Measurements from ENCODE around the gene CDK14.

DNA sequence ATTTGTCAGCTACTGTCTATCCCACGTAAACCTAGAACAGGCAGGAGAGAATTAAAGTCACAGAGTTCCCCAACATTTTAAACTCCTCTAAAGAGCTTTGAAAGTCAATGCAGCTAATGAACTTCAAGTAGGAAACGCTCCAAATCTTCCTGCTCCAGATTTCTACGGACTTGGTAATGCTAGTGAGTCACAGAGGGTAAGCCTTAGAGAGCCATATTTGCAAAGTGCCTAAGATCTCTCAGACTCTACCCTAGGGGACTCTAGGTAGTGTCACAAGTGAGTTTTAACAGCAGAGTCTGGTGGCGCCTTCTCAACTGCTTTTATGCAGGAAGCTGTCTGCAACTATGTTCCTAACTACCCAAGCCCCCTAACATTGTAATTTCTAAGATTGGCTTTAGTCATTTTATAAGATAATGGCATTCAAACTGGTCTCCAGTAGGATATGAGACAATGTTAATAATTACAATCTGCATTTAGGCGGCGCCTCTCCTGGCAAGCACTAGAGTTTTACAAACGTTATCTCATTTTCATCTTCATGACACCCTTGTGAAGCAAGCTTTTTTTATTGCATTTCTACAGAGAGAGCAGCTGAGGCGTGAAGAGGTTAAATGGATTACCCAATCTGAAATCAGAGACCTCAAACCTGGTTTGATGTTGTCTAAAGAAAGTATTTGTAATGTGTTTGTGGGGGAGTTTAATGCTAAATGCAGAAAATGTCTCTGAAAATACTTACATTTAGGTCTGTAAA is 646.1 kb downstream of the CDK14 start:
- TF ChIP-seq, protein P1, sequence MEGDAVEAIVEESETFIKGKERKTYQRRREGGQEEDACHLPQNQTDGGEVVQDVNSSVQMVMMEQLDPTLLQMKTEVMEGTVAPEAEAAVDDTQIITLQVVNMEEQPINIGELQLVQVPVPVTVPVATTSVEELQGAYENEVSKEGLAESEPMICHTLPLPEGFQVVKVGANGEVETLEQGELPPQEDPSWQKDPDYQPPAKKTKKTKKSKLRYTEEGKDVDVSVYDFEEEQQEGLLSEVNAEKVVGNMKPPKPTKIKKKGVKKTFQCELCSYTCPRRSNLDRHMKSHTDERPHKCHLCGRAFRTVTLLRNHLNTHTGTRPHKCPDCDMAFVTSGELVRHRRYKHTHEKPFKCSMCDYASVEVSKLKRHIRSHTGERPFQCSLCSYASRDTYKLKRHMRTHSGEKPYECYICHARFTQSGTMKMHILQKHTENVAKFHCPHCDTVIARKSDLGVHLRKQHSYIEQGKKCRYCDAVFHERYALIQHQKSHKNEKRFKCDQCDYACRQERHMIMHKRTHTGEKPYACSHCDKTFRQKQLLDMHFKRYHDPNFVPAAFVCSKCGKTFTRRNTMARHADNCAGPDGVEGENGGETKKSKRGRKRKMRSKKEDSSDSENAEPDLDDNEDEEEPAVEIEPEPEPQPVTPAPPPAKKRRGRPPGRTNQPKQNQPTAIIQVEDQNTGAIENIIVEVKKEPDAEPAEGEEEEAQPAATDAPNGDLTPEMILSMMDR (IDR thresholded peaks at IDR 0.05): no peak
- TF ChIP-seq POLR2A (IDR thresholded peaks at IDR 0.05) (no peak), EP300 (IDR thresholded peaks at IDR 0.05) (no peak), POLR2AphosphoS5 (IDR thresholded peaks at IDR 0.05) (no peak)
